H9 (cell line): ENCODE results near the gene GCNT2. TPM values are rescaled to one million over a fixed set of nuclear protein-coding genes. Genes with fewer than 3 reads are reported as not detected.

Experiments
- DNase-seq: peaks from one replicate; pipeline ENCODE4 v3.0.0-alpha.2; 2017
- H2AFZ ChIP-seq: one replicate; pipeline ENCODE4 v1.6.1; 2013; ENCODE audit warnings: mild to moderate bottlenecking, low read length, control low read depth, moderate library complexity
- H2AK5ac ChIP-seq: 2 replicates; pipeline ENCODE4 v1.6.1; 2013; ENCODE audit warnings: low read length, control low read depth, mixed read lengths; ENCODE audit not compliant: insufficient read length
- H2BK120ac ChIP-seq: one replicate; pipeline ENCODE4 v1.6.1; 2013; ENCODE audit warnings: low read depth, mild to moderate bottlenecking, low read length, control low read depth, inconsistent platforms; ENCODE audit not compliant: poor library complexity, severe bottlenecking
- H2BK12ac ChIP-seq: 2 replicates; pipeline ENCODE4 v1.6.1; 2013; ENCODE audit warnings: low read length, control low read depth, mixed read lengths, low read depth; ENCODE audit not compliant: insufficient read length
- H2BK15ac ChIP-seq: 2 replicates; pipeline ENCODE4 v1.6.1; 2013; ENCODE audit warnings: low read depth, low read length, control low read depth
- H2BK20ac ChIP-seq: one replicate; pipeline ENCODE4 v1.6.1; 2013; ENCODE audit warnings: low read depth, mild to moderate bottlenecking, low read length, control low read depth, inconsistent platforms; ENCODE audit not compliant: poor library complexity, severe bottlenecking
- H2BK5ac ChIP-seq: 2 replicates; pipeline ENCODE4 v1.6.1; 2013; ENCODE audit warnings: low read length, control low read depth, mixed read lengths; ENCODE audit not compliant: insufficient read length
- H3K14ac ChIP-seq: 2 replicates; pipeline ENCODE4 v1.6.1; 2013; ENCODE audit warnings: low read length, control low read depth; ENCODE audit not compliant: insufficient read depth
- H3K18ac ChIP-seq: 2 replicates; pipeline ENCODE4 v1.6.1; 2013; ENCODE audit warnings: low read depth, mild to moderate bottlenecking, mixed read lengths, low read length, control low read depth; ENCODE audit not compliant: insufficient read length
- H3K23ac ChIP-seq: 2 replicates; pipeline ENCODE4 v1.6.1; 2013; ENCODE audit warnings: low read length, control low read depth, mixed read lengths, low read depth; ENCODE audit not compliant: insufficient read length
- H3K23me2 ChIP-seq: 2 replicates; pipeline ENCODE4 v1.6.1; 2013; ENCODE audit warnings: low read depth, mild to moderate bottlenecking, mixed read lengths, low read length, control low read depth; ENCODE audit not compliant: insufficient read length, poor library complexity, severe bottlenecking
- H3K27ac ChIP-seq: 2 replicates; pipeline ENCODE4 v1.5.1; 2013; ENCODE audit warnings: low read length, control low read depth, mixed read lengths, low read depth; ENCODE audit not compliant: insufficient read length
- H3K27me3 ChIP-seq: 2 replicates; pipeline ENCODE4 v1.6.1; 2013; ENCODE audit warnings: low read length, control low read depth, inconsistent platforms; ENCODE audit not compliant: insufficient read depth
- H3K4ac ChIP-seq: 2 replicates; pipeline ENCODE4 v1.6.1; 2013; ENCODE audit warnings: low read depth, mild to moderate bottlenecking, control low read depth, inconsistent platforms, low read length, moderate library complexity
- H3K4me1 ChIP-seq: 2 replicates; pipeline ENCODE4 v1.6.1; 2013; ENCODE audit warnings: low read length, control low read depth, inconsistent platforms; ENCODE audit not compliant: insufficient read depth
- H3K4me2 ChIP-seq: 2 replicates; pipeline ENCODE4 v1.6.1; 2013; ENCODE audit warnings: low read length, control low read depth, mixed read lengths; ENCODE audit not compliant: insufficient read length, insufficient read depth
- H3K56ac ChIP-seq: 2 replicates; pipeline ENCODE4 v1.6.1; 2013; ENCODE audit warnings: low read depth, mild to moderate bottlenecking, mixed read lengths, low read length, control low read depth; ENCODE audit not compliant: insufficient read length
- H3K79me1 ChIP-seq: 2 replicates; pipeline ENCODE4 v1.6.1; 2013; ENCODE audit warnings: low read depth, mild to moderate bottlenecking, moderate library complexity, low read length, control low read depth, inconsistent platforms; ENCODE audit not compliant: insufficient read depth, poor library complexity, severe bottlenecking
- H3K79me2 ChIP-seq: 2 replicates; pipeline ENCODE4 v1.6.1; 2013; ENCODE audit warnings: low read length, control low read depth, inconsistent platforms; ENCODE audit not compliant: insufficient read depth
- H3K9ac ChIP-seq: 2 replicates; pipeline ENCODE4 v1.6.1; 2013; ENCODE audit warnings: low read length, control low read depth, mixed read lengths; ENCODE audit not compliant: insufficient read length; ENCODE audit errors: extremely low read depth
- H3K9me3 ChIP-seq: one replicate; pipeline ENCODE4 v1.6.1; 2013; ENCODE audit warnings: low read depth, low read length, inconsistent platforms; ENCODE audit not compliant: control insufficient read depth
- H3T11ph ChIP-seq: one replicate; pipeline ENCODE4 v1.6.1; 2013; ENCODE audit warnings: mild to moderate bottlenecking, low read length, control low read depth, inconsistent platforms
- H4K20me1 ChIP-seq: one replicate; pipeline ENCODE4 v1.6.1; 2013; ENCODE audit not compliant: control insufficient read depth, insufficient read length, insufficient read depth
- H4K5ac ChIP-seq: 2 replicates; pipeline ENCODE4 v1.6.1; 2013; ENCODE audit warnings: low read depth, mild to moderate bottlenecking, mixed read lengths, low read length, control low read depth; ENCODE audit not compliant: insufficient read length
- H4K8ac ChIP-seq: replicated peaks from 2 replicates; pipeline ENCODE4 v1.6.1; 2013; ENCODE audit warnings: low read length, control low read depth, mixed read lengths, low read depth; ENCODE audit not compliant: insufficient read length
- H4K91ac ChIP-seq: 2 replicates; pipeline ENCODE4 v1.6.1; 2013; ENCODE audit warnings: low read depth, mild to moderate bottlenecking, moderate library complexity, mixed read lengths, low read length, control low read depth; ENCODE audit not compliant: insufficient read length
- H3K27ac Mint-ChIP-seq, 3 experiments: 2 replicates in 2 of 3; 3 replicates in 1 of 3; pipeline ENCODE4 v1.8.0; 2020 to 2021; ENCODE audit warnings: mixed read lengths in 3 of 3, mild to moderate bottlenecking in 1 of 3, moderate library complexity in 1 of 3
- H3K27me3 Mint-ChIP-seq: 2 replicates; pipeline ENCODE4 v1.8.0; 2021; ENCODE audit warnings: low read depth, mild to moderate bottlenecking, moderate library complexity, mixed read lengths
- H3K36me3 Mint-ChIP-seq, 3 experiments: 2 replicates in 2 of 3; 3 replicates in 1 of 3; pipeline ENCODE4 v1.8.0; 2020 to 2021; ENCODE audit warnings: low read depth in 3 of 3, mixed read lengths in 3 of 3; ENCODE audit not compliant: insufficient read depth in 1 of 3
- H3K4me1 Mint-ChIP-seq, 2 experiments: 2 replicates each; pipeline ENCODE4 v1.8.0; 2020; ENCODE audit warnings: mixed read lengths in 2 of 2
- H3K4me3 Mint-ChIP-seq, 2 experiments: 2 replicates in 1 of 2; 3 replicates in 1 of 2; pipeline ENCODE4 v1.8.0; 2020 to 2021; ENCODE audit warnings: mild to moderate bottlenecking in 2 of 2, mixed read lengths in 2 of 2, moderate library complexity in 1 of 2
- H3K9me3 Mint-ChIP-seq, 2 experiments: 2 replicates in 1 of 2; 3 replicates in 1 of 2; pipeline ENCODE4 v1.8.0; 2020; ENCODE audit warnings: mild to moderate bottlenecking in 2 of 2, mixed read lengths in 2 of 2, moderate library complexity in 1 of 2
- WGBS: extraction: QIAGEN DNeasy Blood & Tissue Kit; methylation state at CpG from one replicate; pipeline ENCODE4 v1.1.7; 2013; ENCODE audit warnings: missing lambda C conversion rate, low lambda C conversion rate, mixed read lengths; ENCODE audit not compliant: insufficient read length; ENCODE audit errors: extremely low coverage; 5-methylcytosine and 5-hydroxymethylcytosine counted together
- total RNA-seq: library from RNA; stranded (reverse); gene quantifications from 2 replicates; pipeline ENCODE4 v1.2.1, GENCODE V29; 2021
- TF ChIP-seq, protein P1 (sequence below): fragments of 200-600 bp; sonication (generic); conservative IDR thresholded peaks from 3 replicates; pipeline ENCODE4 v1.8.0; 2021; ENCODE audit warnings: antibody characterized with exemption, mild to moderate bottlenecking

The GCNT2 gene
- total RNA-seq, 1 experiment from 2014 or later, result 41.7 TPM

DNA sequence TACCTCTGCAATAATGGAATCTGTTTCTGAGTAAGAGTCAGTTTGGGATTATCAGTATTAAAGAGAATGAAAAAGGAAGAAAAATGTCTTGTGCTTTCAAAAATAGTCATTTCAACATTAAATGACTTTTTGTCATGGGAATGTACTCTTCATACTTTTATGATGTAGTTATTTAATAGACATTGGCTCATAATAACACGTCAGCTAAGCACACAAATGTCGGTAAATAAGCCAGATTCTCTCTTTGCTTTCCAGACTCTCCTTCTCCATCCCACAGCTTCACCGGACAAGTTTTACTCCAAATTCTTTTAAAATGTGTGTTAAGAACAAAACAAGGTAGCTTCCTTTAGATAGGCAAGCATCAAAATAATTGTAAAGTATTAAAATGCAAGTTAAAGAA is 97.3 kb downstream of the GCNT2 start:
- no peak overlapping the region for H3K18ac ChIP-seq
- H3K4me3 Mint-ChIP-seq, result no peak overlapping the region
- no CpG with 5 or more reads among the region's 3 CpGs for WGBS
- H2BK120ac ChIP-seq, result no peak overlapping the region
- no peak overlapping the region for H3K56ac ChIP-seq
- H3K4me1 Mint-ChIP-seq, result peaks cover 24 to 27% of the 10 kb centered on the region in 2 experiments
- H3K4me2 ChIP-seq, result no peak overlapping the region
- H3K36me3 Mint-ChIP-seq, result peaks cover 41 to 61% (median 49%) of the 10 kb centered on the region in 3 experiments
- no peak overlapping the region for H3K23ac ChIP-seq
- no peak overlapping the region for H2BK15ac ChIP-seq
- H2AK5ac ChIP-seq, result no peak overlapping the region
- peaks cover 13% of the 10 kb centered on the region; the same call in 1 of the 2 replicates for H3K79me2 ChIP-seq
- no peak overlapping the region for H3K27ac ChIP-seq
- H3T11ph ChIP-seq, result no peak overlapping the region
- no peak overlapping the region for H2BK20ac ChIP-seq
- H3K4me1 ChIP-seq, result no peaks in the 10 kb centered on the region
- H2AFZ ChIP-seq, result no peak overlapping the region
- H3K23me2 ChIP-seq, result no peaks in the 10 kb centered on the region
- H3K79me1 ChIP-seq, result no peaks in the 10 kb centered on the region
- no peak overlapping the region for H4K5ac ChIP-seq
- H4K20me1 ChIP-seq, result no peaks in the 10 kb centered on the region
- no peak overlapping the region for H4K91ac ChIP-seq
- H3K27ac Mint-ChIP-seq, result peak overlapping the region in 1 of 3 experiments; percentile 61; a peak in 2 of 7 replicates
- H3K4ac ChIP-seq, result no peak overlapping the region
- H4K8ac ChIP-seq, result no peak overlapping the region
- H3K14ac ChIP-seq, result no peak overlapping the region
- H2BK5ac ChIP-seq, result no peak overlapping the region
- TF ChIP-seq, protein P1, sequence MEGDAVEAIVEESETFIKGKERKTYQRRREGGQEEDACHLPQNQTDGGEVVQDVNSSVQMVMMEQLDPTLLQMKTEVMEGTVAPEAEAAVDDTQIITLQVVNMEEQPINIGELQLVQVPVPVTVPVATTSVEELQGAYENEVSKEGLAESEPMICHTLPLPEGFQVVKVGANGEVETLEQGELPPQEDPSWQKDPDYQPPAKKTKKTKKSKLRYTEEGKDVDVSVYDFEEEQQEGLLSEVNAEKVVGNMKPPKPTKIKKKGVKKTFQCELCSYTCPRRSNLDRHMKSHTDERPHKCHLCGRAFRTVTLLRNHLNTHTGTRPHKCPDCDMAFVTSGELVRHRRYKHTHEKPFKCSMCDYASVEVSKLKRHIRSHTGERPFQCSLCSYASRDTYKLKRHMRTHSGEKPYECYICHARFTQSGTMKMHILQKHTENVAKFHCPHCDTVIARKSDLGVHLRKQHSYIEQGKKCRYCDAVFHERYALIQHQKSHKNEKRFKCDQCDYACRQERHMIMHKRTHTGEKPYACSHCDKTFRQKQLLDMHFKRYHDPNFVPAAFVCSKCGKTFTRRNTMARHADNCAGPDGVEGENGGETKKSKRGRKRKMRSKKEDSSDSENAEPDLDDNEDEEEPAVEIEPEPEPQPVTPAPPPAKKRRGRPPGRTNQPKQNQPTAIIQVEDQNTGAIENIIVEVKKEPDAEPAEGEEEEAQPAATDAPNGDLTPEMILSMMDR, result no peak
- H3K27me3 Mint-ChIP-seq, result no peaks in the 10 kb centered on the region
- no peaks in the 10 kb centered on the region for H3K27me3 ChIP-seq
- H2BK12ac ChIP-seq, result no peak overlapping the region
- H3K9ac ChIP-seq, result no peak overlapping the region
- DNase-seq, result no peak
- H3K9me3 Mint-ChIP-seq, result no peaks in the 10 kb centered on the region; a peak in 1 of 5 replicates
- no peaks in the 10 kb centered on the region for H3K9me3 ChIP-seq
